ENCODE data around the gene ZBTB20.

ZBTB20 gene

DNA sequence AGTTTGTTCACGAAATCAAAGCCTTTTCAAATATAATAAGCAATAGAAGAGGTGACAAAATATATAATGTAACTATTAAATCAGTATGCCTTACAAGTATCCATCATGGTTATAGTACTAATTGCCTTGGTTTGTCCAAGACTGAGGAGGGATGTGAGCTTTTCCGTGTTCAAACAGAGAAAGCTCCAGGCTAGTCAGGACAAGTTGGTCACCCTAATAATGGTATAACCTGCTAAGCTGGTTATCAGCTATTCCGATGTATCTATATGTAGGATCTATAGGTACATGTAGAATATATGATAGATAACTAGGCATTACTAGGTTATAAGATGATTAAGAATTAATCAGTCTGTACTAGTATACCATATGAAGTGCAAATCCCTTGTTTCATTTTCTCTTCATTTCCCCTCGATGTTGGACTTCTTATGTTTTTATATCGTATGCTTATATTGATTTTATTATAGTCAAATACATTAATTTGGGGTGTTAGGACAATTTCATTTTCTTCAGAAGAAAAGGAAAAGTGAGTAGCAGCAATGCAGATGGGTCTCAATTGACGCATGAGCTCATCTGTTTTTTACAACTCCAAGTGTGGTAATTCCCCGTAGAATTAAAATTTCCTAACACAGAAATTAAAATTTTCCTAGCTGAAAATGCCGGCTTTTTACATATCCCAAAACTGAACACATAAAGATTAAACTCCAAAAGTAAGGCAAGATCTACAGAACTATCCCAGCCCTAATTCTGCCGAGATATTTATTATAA lies 434.2 kb downstream of the ZBTB20 start:
- no peak overlapping the region for H3K9ac ChIP-seq (ENCODE audit: low read depth, low read length)
- no peak for TF ChIP-seq EZH2 (IDR thresholded peaks at IDR 0.05; ENCODE audit: borderline replicate concordance, low read depth, low read length, severe bottlenecking)
- no peak for TF ChIP-seq CTCF (IDR thresholded peaks at IDR 0.05; ENCODE audit: borderline replicate concordance, extremely low read depth, low read length, poor library complexity, severe bottlenecking)
- H2AFZ ChIP-seq (ENCODE audit: low read depth, low read length): no peak overlapping the region
- H3K27ac ChIP-seq (ENCODE audit: low read length): no peak overlapping the region
- no peaks in the 10 kb centered on the region for H3K36me3 ChIP-seq (ENCODE audit: insufficient read depth, low read length)
- H3K79me2 ChIP-seq (ENCODE audit: insufficient read depth, low read length): no peaks in the 10 kb centered on the region
- no peak overlapping the region for H3K4me2 ChIP-seq (ENCODE audit: insufficient read depth, low read length)
- ATAC-seq (ENCODE audit: insufficient read depth, low read depth) (no peak), DNase-seq (no peak)
- no peaks in the 10 kb centered on the region for H3K9me3 ChIP-seq (ENCODE audit: insufficient read depth, low read length, severe bottlenecking)
- H3K27me3 ChIP-seq (ENCODE audit: insufficient read depth, low read length, poor library complexity): no peaks in the 10 kb centered on the region
- no peaks in the 10 kb centered on the region for H4K20me1 ChIP-seq (ENCODE audit: insufficient read depth, low read length)
- H3K4me3 ChIP-seq (ENCODE audit: low read depth in 1 of 2, low read length in 2 of 2): no peak overlapping the region
- no peaks in the 10 kb centered on the region for H3K4me1 ChIP-seq (ENCODE audit: insufficient read depth, low read length)

DNA sequence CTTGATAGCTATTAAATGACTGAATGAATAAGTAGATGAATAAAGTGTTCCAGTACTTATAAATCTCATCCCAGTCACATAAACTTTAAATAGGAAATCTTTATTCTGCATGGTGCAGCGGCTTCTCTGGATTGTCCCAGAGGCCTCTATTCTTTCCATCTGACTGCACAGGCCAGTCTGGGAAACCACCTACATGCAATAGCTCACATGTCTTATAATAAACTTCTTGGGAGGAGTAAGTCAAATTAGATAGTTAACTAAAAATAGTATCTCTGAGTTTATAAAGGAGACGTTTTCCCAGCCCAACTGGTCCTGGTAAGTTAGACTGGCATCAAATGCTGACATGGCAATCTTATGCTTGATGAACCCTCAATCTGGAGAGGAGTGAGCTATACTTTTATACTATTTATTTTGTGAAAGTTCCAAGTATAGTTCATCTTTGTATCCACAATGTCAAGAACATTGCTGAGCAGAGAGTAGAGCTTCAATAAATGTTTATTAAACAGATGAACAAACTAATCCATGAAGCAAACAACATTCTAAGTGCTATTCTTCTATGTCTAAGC lies 435.7 kb downstream of the ZBTB20 start:
- ATAC-seq (ENCODE audit: insufficient read depth, low read depth) (no peak), DNase-seq (no peak)
- Histone ChIP-seq H2AFZ (ENCODE audit: low read depth, low read length) (no peak overlapping the region), H4K20me1 (ENCODE audit: insufficient read depth, low read length) (no peaks in the 10 kb centered on the region), H3K9me3 (ENCODE audit: insufficient read depth, low read length, severe bottlenecking) (no peaks in the 10 kb centered on the region), H3K27ac (ENCODE audit: low read length) (no peak overlapping the region), H3K36me3 (ENCODE audit: insufficient read depth, low read length) (no peaks in the 10 kb centered on the region), H3K4me1 (ENCODE audit: insufficient read depth, low read length) (no peaks in the 10 kb centered on the region), H3K9ac (ENCODE audit: low read depth, low read length) (no peak overlapping the region), H3K27me3 (ENCODE audit: insufficient read depth, low read length, poor library complexity) (no peaks in the 10 kb centered on the region), H3K4me3 (ENCODE audit: low read depth in 1 of 2, low read length in 2 of 2) (no peak overlapping the region), H3K4me2 (ENCODE audit: insufficient read depth, low read length) (no peak overlapping the region), H3K79me2 (ENCODE audit: insufficient read depth, low read length) (no peaks in the 10 kb centered on the region)
- TF ChIP-seq CTCF (IDR thresholded peaks at IDR 0.05; ENCODE audit: borderline replicate concordance, extremely low read depth, low read length, poor library complexity, severe bottlenecking) (no peak), EZH2 (IDR thresholded peaks at IDR 0.05; ENCODE audit: borderline replicate concordance, low read depth, low read length, severe bottlenecking) (no peak)

GRCh38 chr3:114709102-114709501 lies 438.0 kb downstream of the ZBTB20 start:
- no peak for DNase-seq
- no peak overlapping the region for H3K4me2 ChIP-seq (ENCODE audit: insufficient read depth, low read length)

More at GRCh38 chr3:114709102-114709501, 438.0 kb downstream of the ZBTB20 start:
- H3K4me3 ChIP-seq (ENCODE audit: low read depth in 1 of 2, low read length in 2 of 2): no peak overlapping the region
- no peaks in the 10 kb centered on the region for H4K20me1 ChIP-seq (ENCODE audit: insufficient read depth, low read length)
- ATAC-seq (ENCODE audit: insufficient read depth, low read depth): no peak
- no peaks in the 10 kb centered on the region for H3K4me1 ChIP-seq (ENCODE audit: insufficient read depth, low read length)
- H2AFZ ChIP-seq (ENCODE audit: low read depth, low read length): no peak overlapping the region
- H3K9me3 ChIP-seq (ENCODE audit: insufficient read depth, low read length, severe bottlenecking): no peaks in the 10 kb centered on the region
- H3K36me3 ChIP-seq (ENCODE audit: insufficient read depth, low read length): no peaks in the 10 kb centered on the region
- TF ChIP-seq CTCF (IDR thresholded peaks at IDR 0.05; ENCODE audit: borderline replicate concordance, extremely low read depth, low read length, poor library complexity, severe bottlenecking): no peak
- no peak overlapping the region for H3K9ac ChIP-seq (ENCODE audit: low read depth, low read length)
- H3K27ac ChIP-seq (ENCODE audit: low read length): no peak overlapping the region
- no peaks in the 10 kb centered on the region for H3K27me3 ChIP-seq (ENCODE audit: insufficient read depth, low read length, poor library complexity)
- H3K79me2 ChIP-seq (ENCODE audit: insufficient read depth, low read length): no peaks in the 10 kb centered on the region

All from DND-41 (cell line).